Stimulated activated CD8-positive, alpha-beta memory T cell treated with anti-CD3 and anti-CD28 coated beads, Interleukin-4, amount 100 ng/mL, for 24 hours (primary cell): Measurements from ENCODE around the gene CIROP.
"Not testable (repeated sequence)": the region's sequence is repeated elsewhere in the genome, so short reads cannot be mapped to it uniquely, and the experiment has no call there.

ENCODE experiments used
- DNase-seq: peaks from one replicate; pipeline ENCODE4 v3.0.0-alpha.2; 2020; ENCODE audit warnings: low read depth

The CIROP gene

DNA sequence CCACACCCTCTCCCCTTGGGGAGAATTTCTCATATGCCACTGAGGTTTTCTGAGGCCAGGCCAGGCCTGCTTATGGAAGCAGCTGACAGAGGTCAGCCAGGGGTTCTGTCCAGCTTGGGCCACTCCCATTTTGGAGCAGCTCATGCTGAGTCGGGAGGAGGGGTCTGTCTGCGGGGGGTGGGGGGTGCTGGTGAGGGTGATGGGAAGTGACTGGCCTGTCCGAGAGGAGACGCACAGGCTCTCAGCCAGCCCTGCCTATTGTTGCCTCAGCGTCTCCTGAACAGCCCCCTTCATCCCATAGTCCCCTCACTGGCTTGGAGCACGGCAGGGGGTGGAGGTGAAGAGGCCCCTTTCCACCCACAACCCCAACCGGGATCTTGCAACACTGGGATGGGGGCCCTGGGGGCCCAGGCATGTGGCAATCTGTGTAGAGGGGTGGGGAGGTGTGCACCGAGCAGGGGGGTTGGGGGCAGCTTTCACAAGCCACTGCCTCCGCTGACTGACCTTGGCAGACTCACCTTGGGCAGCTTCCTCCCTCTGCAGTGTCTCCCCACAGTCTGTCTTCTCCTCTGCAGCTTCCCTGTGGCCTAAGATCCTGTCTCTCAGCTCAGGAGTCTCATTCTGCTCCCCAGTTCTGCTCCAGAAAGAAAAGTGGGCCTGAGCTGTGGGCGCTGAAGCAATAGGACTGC is 8.8 kb upstream of the CIROP start:
- no peak for DNase-seq

DNA sequence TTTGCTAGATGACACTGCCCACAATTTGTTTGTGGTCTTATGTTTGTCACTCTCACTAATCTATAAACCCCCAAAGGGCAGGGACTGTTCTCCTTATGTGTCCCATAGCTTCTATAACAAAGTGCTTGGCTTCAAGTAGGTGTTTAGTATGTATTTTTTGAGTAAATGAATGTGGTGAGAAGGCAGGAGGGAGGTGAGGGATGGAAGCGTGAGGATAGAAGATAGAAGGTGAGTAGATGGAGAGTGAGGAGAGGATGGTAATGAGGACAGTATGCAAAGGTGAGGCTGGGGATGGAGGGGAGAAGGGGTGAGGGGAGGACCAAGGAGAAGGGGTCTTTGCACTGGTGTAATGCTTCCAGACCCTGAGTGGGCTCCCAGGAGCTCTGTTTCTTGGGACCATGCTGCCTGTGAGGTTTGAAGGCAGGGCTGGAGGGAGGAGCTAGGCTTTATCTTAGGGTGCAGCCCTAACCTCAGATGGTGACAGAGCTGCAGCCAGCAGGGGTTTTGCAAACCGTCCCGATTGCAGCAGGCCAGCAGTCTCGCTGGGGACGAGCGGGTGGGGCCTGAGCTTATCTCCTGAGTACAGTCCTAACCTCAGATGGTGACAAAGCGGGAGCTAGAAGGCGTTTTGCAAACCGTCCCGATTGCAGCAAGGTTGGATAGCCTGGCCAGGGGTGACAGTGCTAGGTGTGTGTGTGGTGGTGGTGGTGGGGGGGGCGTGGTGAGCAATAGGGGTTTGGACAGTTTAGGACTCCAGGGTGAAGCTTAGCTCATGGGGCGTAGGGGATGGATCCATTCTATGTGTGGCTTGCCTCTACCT is 7.8 kb upstream of the CIROP start:
- DNase-seq = no peak

DNA sequence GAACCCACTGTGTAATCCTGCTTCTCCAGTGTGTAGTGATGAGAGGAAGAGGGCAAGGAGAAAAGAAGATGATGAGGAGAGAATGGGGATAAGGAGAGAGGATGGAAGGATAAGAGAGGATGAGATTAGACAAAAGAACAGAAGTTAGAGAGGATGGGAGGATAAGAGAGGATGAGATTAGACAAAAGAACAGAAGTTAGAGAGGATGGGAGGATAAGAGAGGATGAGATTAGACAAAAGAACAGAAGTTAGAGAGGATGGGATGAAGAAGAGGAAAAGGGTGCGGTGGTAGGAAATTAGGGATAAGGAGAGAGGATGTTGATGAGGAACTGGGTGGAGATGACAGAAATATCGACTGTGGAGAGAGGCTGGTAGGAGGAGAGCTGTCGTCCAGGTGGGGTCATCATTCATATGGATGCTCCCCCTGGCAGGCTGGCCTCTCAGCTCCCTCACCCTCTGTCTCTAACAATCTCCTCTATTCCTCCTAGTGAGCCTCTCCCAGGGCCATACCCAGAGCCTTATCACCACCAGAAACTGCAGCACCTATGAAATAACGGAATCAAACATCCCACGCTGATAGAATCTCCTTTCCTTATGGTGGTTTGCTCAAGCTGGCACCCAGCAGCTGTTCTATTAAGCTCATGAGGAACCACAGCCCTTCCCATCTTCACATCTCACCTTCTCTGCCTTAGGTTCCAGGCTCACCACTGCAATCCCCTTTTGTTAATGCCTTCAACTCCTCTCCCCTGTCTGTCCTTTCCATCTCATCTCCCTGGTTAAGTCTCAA is 6.0 kb upstream of the CIROP start:
- DNase-seq = no peak

DNA sequence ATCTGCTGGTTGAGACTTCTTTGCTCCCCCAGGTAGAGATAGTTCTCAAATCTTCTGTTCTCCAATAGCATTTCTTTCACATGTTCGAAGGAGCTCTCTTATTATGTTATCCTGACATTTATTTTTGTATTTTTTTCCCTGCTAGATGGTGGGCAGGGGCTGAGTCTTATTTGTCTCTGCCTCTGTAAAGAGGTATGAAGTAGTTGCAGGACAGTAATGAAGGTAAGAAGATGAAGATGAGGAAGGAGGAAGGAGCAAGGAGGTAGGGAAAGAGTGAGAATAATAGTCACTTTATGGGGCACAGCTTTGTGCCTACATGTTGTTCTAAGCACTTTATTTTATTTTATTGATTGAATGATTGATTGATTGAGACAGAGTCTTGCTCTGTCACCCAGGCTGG is 5.0 kb upstream of the CIROP start:
- no peak for DNase-seq

DNA sequence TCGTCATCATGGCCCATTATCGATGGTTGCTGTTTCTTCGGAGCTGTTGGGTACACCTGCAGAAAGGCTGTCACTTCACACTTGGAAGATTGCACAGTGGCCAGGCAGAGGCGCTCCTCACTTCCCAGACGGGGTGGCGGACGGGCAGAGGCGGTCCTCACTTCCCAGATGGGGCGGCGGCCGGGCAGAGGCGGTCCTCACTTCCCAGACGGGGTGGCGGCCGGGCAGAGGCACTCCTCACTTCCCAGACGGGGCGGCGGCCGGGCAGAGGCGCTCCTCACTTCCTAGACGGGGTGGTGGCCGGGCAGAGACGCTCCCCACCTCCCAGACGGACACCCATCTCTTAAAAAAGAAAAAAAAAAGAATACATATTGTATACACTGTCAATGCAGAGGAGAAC is 3.4 kb upstream of the CIROP start:
- not testable (repeated sequence) for DNase-seq

DNA sequence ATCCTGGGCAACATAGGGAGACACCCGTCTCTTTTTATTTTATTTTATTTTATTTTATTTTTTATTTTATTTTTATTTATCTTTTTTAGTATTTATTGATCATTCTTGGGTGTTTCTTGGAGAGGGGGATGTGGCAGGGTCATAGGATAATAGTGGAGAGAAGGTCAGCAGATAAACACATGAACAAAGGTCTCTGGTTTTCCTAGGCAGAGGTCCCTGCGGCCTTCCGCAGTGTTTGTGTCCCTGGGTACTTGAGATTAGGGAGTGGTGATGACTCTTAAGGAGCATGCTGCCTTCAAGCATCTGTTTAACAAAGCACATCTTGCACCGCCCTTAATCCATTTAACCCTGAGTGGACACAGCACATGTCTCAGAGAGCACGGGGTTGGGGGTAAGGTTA is 2.8 kb upstream of the CIROP start:
- DNase-seq = not testable (repeated sequence)

DNA sequence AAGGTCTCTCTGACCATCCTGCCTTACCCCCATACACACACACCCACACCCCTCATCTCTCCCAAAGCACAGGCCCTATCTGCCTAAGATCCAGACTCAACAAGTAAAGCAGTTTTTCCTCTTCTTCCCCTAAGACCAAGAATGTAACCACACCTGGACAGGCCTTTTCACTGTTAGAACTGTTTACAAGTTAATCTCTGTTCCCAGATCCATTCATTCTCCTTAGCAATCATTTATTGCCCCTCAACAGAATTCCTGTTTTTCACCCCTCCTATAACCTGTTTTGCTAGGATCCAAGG is 1.9 kb upstream of the CIROP start:
- DNase-seq = no peak

DNA sequence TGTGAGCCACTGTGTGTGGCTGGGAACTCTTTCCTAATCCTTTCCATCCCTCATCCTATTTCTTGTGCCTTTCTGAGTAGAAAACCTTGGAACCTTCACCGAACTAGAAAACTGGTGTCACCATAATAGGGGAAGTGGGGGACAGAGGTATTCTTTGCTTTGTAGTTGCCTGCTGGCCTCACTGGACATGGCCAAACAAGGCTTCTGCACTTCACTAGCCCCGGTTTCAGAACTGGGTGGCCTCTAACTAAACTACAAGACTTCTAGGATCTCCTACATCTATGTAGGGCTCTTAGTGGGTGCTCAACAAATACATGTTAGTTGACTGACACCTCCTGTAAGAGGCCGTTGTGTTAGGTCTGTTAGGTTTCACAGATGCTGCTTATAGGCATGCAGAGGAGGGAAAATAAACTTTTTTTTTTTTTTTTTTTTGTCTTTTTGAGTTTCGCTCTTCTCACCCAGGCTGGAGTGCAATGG is 597 bp upstream of the CIROP start:
- DNase-seq = no peak

DNA sequence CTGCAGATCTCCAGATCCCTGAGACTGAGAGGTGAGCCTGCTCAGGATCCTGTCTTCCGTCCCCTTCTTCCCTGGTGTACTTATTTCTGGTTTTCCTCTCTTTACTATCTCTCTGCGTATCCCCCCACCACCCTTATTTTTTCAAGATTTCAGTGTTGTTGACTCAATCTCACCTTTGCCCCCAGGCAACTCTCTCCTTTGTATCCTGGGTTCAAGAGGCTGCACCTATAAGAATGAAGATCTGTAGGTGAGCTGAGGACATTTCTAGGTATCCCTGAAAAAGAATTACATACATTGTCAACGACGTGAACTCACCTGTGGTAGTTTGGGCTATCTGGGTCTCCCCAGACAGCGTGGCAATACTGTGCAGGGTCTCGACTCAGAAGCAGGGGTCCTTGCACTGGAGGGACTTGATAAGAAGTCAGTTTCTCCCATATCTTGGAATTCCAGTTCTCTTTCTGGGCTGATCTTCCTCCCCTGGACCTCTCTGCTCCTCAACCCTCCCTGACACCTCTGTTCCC is 659 bp downstream of the CIROP start:
- no peak for DNase-seq

DNA sequence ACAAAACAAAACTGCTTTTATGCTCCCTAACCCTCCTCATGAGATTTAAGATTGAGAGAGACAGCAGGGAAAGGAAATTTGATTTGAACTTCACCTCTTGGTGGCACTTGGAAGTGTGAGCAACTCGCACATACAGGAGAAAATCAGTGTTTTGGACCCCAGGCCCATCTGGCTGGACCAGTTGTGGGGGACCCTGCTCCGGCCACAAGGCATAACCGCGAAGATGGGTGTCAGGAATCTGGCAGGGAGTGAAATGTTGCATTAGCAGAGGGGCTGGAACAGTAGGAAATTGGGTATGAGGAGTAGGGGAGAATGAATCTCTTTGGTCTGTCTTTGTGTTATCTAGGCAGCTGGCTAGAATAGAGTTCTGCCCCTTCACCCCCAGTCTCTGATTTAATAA is 1.2 kb downstream of the CIROP start:
- DNase-seq = no peak

DNA sequence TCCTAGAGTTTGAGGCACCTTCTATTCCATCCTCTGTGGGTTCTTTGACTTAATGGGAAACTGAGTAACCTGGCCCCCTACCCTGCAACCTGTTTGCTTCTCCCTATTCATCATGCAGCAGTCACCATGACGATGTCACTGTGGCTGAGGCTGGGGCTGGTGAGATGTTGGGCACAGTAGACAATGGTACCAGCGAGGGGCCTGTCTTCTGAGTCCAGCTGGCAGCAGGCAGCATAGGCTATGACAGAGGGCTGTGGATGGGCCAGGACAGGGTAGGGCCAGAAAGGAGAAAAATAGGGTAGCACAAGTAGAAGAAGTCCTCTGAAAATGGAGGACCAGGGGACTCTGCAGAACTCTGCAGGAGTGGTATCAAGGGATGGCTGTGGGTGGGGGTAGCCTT is 2.0 kb downstream of the CIROP start:
- DNase-seq = no peak

DNA sequence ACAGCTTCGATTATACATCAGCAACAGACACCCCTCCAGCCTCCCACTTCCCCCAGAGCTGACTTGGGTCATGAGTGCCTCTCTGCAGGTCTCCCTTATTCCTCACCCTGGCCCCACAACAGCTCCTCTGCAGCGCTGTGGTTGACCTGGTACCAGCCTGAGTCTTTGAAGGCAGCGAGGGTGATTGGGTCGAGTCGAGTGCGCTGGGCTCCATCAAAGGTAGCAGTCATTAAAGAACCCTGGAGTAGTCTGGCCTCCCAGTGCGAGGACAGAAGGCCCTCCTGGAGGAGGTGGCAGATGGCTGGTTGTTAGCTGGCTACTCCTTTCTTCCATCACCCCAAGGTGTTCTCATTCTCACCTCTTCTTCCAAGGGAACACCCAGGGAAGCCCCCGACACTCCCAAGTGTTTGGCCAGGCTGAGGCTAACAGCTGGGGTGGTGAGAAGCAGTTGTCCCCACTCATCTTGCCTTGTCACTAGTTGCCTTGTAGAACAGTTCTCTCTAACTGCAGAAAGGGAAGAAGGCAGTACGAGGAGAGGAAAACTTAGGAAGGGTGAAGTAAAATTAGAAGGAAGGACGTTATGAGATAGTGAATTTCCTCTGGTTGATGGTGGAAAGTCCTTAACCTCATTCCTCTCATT is 2.7 kb downstream of the CIROP start:
- no peak for DNase-seq

DNA sequence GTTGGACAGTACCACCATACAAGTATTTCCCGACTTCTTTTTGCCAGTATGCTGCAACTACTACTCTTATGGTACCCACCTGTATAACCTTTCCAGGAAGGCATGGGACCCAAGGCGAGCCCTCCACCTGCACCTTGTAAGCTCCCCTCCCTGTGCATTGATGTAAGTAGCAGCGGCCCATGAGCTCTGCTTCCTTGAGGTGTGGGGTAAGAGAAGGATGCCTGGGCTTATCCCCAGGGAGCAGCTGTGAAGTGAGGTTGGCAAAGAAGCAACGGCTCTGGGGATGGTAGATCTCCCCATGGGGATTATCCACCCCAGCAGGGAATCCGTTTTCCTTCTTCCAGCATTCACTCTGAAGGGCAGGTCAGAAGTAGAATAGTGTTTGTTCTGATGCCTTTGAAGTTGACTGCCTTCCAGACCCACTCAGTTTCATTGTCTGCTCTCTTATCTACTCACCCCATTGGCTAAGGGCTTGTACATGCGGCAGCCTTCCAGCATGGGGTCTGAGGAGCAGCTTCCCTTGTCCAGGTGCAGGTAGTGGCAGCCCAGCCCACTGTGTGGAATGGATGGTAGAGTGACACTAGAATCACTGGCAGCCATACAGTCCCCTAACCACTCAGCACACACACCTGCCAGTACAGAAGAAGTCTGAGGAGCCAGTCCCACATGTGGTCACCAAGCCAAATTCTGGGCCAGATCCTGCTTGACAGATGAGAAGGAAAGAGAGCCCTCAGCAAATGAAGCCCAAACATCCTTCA is 3.4 kb downstream of the CIROP start:
- no peak for DNase-seq

DNA sequence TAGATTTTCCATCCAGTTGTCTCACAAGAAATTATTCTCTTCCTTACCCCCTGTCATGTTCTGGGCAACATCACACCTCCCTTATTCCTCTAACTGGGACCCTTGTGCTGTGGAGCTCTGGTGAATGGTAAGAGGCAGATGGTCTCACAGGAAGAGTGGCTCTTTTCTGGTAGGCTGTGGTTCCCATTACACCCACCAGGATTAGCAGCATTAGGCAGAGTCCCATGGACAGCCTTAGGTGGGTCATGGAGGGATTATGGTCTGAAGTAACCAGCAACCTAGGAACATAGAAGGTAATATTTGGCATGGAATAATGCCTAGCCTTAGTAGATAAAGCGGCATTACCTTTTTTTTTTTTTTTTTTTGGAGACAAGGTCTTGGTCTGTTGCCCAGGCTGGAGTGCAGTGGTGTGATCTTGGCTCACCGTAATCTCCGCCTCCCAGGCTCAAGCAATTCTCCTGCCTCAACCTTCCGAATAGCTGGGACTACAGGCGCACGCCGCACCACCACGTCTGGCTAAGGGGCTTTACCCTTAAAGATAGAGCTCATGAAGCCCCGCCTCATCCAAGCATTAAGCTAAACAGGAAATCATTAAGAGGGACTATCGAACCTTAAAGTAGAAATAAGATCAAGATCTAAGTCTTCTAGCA is 5.5 kb downstream of the CIROP start:
- DNase-seq = no peak

DNA sequence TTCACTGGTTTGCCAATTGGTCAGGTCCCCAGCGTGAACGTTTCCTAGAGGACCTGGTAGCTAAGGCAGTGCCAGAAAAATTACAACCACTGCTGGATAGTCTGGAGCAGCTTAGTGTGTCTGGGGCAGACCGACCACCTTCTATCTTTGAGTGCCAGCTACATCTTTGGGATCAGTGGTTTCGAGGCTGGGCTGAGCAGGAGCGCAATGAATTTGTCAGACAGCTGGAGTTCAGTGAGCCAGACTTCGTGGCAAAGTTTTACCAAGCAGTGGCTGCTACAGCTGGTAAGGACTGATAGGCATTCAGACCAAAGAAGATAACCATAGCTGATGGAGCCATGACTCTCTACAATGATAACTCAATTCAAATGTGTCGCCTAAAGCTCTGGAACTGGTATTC is 7.0 kb downstream of the CIROP start:
- DNase-seq = no peak

DNA sequence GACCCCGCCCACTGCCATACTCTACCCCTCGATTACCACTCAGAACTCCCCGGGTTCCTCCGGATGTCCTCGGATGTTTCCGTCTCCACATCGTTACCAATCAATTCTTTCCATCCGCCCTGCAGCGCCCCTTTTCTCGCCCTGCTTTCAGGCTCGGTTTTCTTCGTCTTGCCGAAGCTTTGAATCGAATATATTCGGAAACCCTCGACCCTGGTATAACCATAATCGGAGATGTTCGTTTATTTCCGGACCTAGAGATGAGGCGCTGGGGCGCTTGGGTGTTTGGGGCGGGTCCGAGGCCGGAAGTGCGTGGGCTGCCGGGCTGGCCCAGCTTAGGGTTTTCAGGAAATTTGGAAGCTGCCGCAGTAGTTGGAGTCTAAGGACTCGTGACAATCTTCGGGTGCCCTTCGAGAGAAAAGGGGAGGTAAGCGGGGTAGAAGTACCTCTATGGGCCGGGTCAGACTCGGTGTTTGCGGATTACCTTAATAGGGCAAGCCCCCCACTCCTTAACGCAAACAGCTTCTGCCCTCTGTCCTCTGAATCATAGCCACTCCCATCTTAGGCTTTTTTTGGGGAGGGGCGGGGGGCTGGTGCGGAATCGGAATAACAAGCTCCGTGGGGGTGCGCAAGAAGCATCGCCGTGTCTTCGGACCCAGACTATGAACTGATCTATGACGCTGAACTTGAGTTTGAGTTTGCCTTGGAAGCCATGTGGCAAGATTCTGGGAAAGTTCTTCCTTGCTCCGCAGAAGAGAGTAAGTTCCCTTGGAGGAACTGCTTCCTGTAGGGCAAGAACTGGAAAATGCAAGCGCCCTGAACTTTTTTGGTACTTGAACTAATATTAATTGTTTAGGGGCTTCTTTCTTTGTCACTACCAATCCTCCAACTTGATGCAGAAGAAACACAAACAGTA is 9.3 kb downstream of the CIROP start, which contains the start of gene C14orf119:
Gene C14orf119, plus strand, starts transcription at position 310 of the 913 bp plus-strand sequence. CDS start 2,154 bp downstream, outside the sequence.
- peak; percentile 99 for DNase-seq

DNA sequence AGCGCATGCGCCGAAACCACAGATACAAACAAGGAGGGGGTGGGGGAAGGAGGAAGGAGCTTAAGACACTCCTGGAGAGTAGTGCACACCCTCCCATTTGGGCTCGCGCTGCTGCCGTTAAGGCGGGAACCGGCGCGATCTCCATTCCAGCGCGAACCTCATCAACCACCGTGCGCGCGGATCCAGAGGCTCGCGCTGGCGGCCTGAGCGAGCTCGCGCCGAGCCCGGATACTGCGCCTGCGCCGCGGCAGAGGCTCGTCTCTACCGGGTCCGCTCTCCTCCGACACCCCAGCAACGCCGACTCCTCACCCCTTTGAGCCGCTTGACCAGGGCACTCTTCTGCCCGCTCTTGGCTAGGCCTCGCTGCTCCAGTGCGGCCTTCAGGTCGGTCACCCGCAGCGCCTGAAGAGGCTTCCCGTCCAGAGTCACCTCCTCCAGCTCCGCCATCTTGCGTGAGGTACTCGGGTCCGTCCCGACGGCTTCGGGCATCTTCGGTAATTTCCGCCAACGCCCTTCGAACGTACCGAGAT is 10.1 kb downstream of the CIROP start, which contains the start of gene ACIN1:
Gene ACIN1, minus strand, starts transcription at position 471 of the 530 bp plus-strand sequence. Its CDS starts 24 bp downstream, at position 447.
- DNase-seq = peak; percentile 63

DNA sequence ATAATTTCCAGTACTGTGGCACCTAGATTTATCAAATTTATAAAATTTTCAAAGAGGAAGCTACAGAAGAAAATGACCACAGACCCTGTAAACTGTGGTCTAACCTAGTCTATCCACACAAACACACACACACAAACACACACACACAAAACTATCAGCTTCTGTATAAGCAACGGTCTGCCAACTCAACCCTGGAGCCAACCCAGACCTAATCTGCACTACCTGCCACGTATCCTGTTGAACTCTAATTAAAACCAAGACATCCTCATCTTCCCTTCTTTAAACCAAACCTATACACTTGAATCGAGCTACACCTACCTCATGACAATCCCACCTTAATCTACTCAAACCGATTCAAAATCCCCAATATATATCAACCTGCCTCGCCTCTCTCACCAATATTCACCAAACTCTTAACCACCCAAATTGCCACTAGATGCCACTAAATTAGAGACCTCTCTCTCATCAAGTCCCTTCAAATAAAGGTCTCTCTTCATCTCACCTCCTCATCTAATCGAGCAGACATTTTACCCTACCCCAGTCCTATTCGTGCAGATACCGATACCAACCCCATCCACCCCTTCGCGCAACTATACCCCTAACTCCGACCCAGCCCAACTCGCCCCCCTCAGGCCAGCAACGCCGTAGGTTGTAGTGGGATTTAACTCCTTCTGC is 10.7 kb downstream of the CIROP start:
- no peak for DNase-seq

DNA sequence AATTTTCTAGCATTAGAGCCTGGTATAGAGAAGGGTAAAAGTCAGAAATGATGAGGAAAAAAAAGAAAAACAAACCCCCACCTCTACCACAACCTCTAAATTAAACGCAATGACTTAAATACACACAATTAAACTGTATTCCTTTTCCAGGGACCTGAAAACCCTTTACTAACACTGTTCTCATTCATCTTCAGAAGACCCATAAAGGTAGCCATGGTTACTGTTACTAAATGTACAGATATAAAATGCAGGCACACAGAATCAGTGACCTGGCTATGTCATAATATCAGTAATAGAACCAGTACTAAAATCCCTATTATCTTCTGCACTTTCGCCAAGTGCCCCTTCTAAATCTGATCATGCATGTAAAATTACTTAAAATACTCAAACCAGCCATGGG is 11.3 kb downstream of the CIROP start:
- no peak for DNase-seq
